Gastroesophageal sphincter (tissue), 3 donors: ENCODE results near the gene KLHL17.

ENCODE experiments used
- POLR2A ChIP-seq, 2 donors: fragments of 450-650 bp; IDR thresholded peaks; one replicate each; pipeline ENCODE4 v1.6.1; 2017; ENCODE audit warnings: antibody characterized with exemption in 2 of 2, mild to moderate bottlenecking in 2 of 2, moderate library complexity in 1 of 2
- POLR2AphosphoS5 ChIP-seq: sonication (generic); formaldehyde crosslinking; IDR thresholded peaks from one replicate; pipeline ENCODE4 v1.6.1; 2017; ENCODE audit warnings: antibody characterized with exemption
- TF ChIP-seq, protein P1 (sequence below), 4 experiments: fragments of 200-600 bp in 2 of 4; fragments of 450-650 bp in 2 of 4; sonication (generic) in 1 of 4; IDR thresholded peaks; one replicate each; pipeline ENCODE4 v1.5.1; 2017 to 2019; ENCODE audit warnings: antibody characterized with exemption in 4 of 4, mild to moderate bottlenecking in 2 of 4, moderate library complexity in 2 of 4

DNA sequence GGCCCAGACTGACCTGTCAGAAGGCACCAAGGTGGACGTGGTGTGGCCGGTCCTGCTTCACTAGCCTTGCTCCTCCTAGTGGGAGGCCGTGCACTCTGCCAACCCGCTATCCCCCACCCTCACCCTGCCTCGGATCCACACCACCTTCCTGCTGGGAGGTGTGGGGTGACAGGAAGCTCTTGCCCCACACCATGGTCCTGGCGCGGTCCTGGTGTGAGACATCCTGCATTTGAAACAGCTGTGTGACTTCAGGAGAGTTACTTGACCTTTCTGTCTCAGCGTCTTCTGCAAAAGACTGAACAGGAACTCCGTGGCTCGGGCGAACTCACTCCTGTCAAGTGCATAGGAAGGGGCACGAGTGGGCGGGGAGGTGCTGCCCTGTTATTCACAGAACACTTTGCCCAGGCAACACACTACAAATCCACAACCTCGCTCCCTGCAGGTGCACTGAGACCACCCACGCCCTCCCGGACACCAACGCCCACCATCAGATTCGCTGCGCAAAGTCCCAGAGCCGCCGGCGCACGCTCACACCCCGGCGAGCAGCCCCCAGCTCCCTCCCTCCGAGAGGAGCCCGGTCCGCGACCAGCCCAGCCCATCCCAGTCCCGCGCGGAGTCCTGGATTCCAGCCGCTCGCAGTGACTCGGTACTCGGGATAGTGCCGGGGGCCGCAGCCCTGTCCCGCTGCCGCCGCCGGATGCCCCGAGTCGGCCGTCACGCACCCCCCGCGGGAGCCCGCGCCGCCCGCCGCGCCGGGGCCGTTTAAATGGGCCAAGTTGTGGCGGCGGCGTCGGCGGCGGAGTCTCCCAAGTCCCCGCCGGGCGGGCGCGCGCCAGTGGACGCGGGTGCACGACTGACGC lies 37.0 kb upstream of the KLHL17 start, which contains the start of gene SAMD11:
- TF ChIP-seq POLR2A (IDR thresholded peaks at IDR 0.05): no peak
- TF ChIP-seq, protein P1, sequence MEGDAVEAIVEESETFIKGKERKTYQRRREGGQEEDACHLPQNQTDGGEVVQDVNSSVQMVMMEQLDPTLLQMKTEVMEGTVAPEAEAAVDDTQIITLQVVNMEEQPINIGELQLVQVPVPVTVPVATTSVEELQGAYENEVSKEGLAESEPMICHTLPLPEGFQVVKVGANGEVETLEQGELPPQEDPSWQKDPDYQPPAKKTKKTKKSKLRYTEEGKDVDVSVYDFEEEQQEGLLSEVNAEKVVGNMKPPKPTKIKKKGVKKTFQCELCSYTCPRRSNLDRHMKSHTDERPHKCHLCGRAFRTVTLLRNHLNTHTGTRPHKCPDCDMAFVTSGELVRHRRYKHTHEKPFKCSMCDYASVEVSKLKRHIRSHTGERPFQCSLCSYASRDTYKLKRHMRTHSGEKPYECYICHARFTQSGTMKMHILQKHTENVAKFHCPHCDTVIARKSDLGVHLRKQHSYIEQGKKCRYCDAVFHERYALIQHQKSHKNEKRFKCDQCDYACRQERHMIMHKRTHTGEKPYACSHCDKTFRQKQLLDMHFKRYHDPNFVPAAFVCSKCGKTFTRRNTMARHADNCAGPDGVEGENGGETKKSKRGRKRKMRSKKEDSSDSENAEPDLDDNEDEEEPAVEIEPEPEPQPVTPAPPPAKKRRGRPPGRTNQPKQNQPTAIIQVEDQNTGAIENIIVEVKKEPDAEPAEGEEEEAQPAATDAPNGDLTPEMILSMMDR (IDR thresholded peaks at IDR 0.05): no peak
- no peak for TF ChIP-seq POLR2AphosphoS5
